Parathyroid adenoma (tissue), 2 donors: ENCODE measurements around the gene GAMT.
A peak's percentile ranks its signal among the peaks of the same experiment; 100 is the strongest.

ENCODE experiments used
- H2AFZ ChIP-seq: fragments of 300-600 bp; sonication (generic); one replicate; pipeline ENCODE4 v1.7.0; 2017; ENCODE audit warnings: antibody characterized with exemption, mild to moderate bottlenecking
- H3K27ac ChIP-seq: fragments of 300-600 bp; sonication (generic); one replicate; pipeline ENCODE4 v1.7.0; 2017
- H3K27me3 ChIP-seq: fragments of 300-600 bp; sonication (generic); one replicate; pipeline ENCODE4 v1.7.0; 2017; ENCODE audit warnings: low read length; ENCODE audit not compliant: control insufficient read depth, insufficient read depth
- H3K36me3 ChIP-seq: fragments of 300-600 bp; sonication (generic); one replicate; pipeline ENCODE4 v1.7.0; 2017; ENCODE audit warnings: low read length; ENCODE audit not compliant: control insufficient read depth, insufficient read depth
- H3K4me1 ChIP-seq: fragments of 300-600 bp; sonication (generic); one replicate; pipeline ENCODE4 v1.7.0; 2017; ENCODE audit warnings: control low read depth
- H3K4me2 ChIP-seq: fragments of 300-600 bp; sonication (generic); one replicate; pipeline ENCODE4 v1.7.0; 2017; ENCODE audit warnings: low read length
- H3K4me3 ChIP-seq: fragments of 300-600 bp; sonication (generic); one replicate; pipeline ENCODE4 v1.7.0; 2017; ENCODE audit warnings: low read depth, low read length
- H3K79me2 ChIP-seq: fragments of 300-600 bp; sonication (generic); one replicate; pipeline ENCODE4 v1.7.0; 2017; ENCODE audit warnings: control low read depth
- H3K9ac ChIP-seq: fragments of 300-600 bp; sonication (generic); one replicate; pipeline ENCODE4 v1.7.0; 2017; ENCODE audit warnings: mild to moderate bottlenecking
- H3K9me3 ChIP-seq: fragments of 300-600 bp; sonication (generic); one replicate; pipeline ENCODE4 v1.7.0; 2017; ENCODE audit warnings: low read length; ENCODE audit not compliant: control insufficient read depth
- CTCF ChIP-seq: fragments of 300-600 bp; sonication (generic); IDR thresholded peaks from one replicate; pipeline ENCODE4 v1.7.0; 2017; ENCODE audit warnings: antibody characterized with exemption, mild to moderate bottlenecking
- donor health status: primary hyperparathyroidism.

The GAMT gene

GRCh38 chr19:1418951-1419738, 17.8 kb upstream of the GAMT start:
- Histone ChIP-seq H3K4me2 (no peak overlapping the region), H3K9me3 (no peaks in the 10 kb centered on the region), H3K27ac (no peak overlapping the region), H3K27me3 (no peaks in the 10 kb centered on the region), H3K36me3 (no peaks in the 10 kb centered on the region), H3K4me3 (no peak overlapping the region), H2AFZ (no peak overlapping the region), H3K9ac (no peak overlapping the region), H3K79me2 (peaks cover 66% of the 10 kb centered on the region), H3K4me1 (peaks cover 24% of the 10 kb centered on the region)
- no peak for TF ChIP-seq CTCF

- H3K4me3 ChIP-seq, result no peak overlapping the region
- no peak overlapping the region for H3K9ac ChIP-seq
- no peak overlapping the region for H2AFZ ChIP-seq
- no peak overlapping the region for H3K27ac ChIP-seq
- TF ChIP-seq CTCF, result no peak
- no peak overlapping the region for H3K4me2 ChIP-seq
- H3K36me3 ChIP-seq, result no peaks in the 10 kb centered on the region
- H3K9me3 ChIP-seq, result no peaks in the 10 kb centered on the region
- no peaks in the 10 kb centered on the region for H3K27me3 ChIP-seq
- H3K79me2 ChIP-seq, result peaks cover 67% of the 10 kb centered on the region
- peaks cover 24% of the 10 kb centered on the region for H3K4me1 ChIP-seq
These were observed 17.1 kb upstream of the GAMT start for GRCh38 chr19:1418496-1418775.

DNA sequence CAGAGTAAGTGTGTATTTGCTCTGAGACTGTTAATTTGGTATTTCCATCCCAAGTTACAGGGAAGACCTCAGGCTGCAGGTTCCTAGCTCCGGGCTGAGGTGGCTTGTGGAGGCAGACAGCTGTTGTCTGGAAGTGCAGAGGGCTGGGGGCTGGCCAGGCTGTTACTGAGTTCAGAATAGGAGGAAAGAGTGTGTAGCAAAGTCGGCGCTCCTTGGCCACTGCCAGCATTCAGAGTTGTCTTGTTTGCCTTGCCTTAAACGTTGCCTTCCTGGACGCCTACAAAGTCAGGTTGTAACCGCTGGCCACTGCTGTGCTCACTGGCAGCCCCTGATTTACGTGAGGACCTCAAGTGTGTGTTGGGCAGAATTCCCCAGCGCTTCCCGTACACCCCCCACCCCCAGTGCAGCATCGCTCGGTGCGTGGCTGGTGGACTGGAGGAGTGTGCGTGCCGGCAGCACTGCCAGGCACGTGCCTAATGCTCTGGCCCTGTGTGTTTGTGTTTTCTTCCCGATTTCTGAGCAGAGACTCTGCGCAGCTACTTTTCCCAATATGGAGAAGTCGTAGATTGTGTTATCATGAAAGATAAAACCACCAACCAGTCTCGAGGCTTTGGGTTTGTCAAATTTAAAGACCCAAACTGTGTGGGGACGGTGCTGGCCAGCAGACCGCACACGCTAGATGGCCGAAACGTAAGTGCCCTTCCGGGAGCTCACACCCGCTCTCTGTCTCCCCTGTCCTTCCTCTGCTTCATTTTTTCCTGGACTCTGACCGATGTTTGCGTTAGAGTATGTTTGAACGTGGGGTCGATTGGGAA, 16.5 kb upstream of the GAMT start:
- no peak overlapping the region for H3K4me3 ChIP-seq
- no peaks in the 10 kb centered on the region for H3K36me3 ChIP-seq
- no peak overlapping the region for H3K27ac ChIP-seq
- H3K79me2 ChIP-seq, result peaks cover 66% of the 10 kb centered on the region
- no peak overlapping the region for H3K9ac ChIP-seq
- peaks cover 24% of the 10 kb centered on the region for H3K4me1 ChIP-seq
- H2AFZ ChIP-seq, result no peak overlapping the region
- no peaks in the 10 kb centered on the region for H3K9me3 ChIP-seq
- no peak for TF ChIP-seq CTCF
- no peak overlapping the region for H3K4me2 ChIP-seq
- H3K27me3 ChIP-seq, result no peaks in the 10 kb centered on the region

GRCh38 chr19:1417145-1417544, 15.8 kb upstream of the GAMT start:
- Histone ChIP-seq H3K4me1 (peaks cover 24% of the 10 kb centered on the region), H3K9ac (no peak overlapping the region)

More at GRCh38 chr19:1417145-1417544, 15.8 kb upstream of the GAMT start:
- no peaks in the 10 kb centered on the region for H3K36me3 ChIP-seq
- H2AFZ ChIP-seq, result no peak overlapping the region
- H3K9me3 ChIP-seq, result no peaks in the 10 kb centered on the region
- H3K79me2 ChIP-seq, result peaks cover 71% of the 10 kb centered on the region
- H3K27me3 ChIP-seq, result no peaks in the 10 kb centered on the region
- H3K27ac ChIP-seq, result no peak overlapping the region
- no peak overlapping the region for H3K4me3 ChIP-seq
- TF ChIP-seq CTCF, result no peak
- H3K4me2 ChIP-seq, result peak overlapping the region; percentile 13
